HepG2 (cell line): Measurements from ENCODE around the gene STX12.

Source experiments
- CTCF ChIP-seq: sonication (generic); formaldehyde crosslinking; IDR thresholded peaks from 2 replicates; pipeline ENCODE4 v1.5.0; 2020; ENCODE audit warnings: mild to moderate bottlenecking, missing genetic modification reagents, moderate library complexity
- WIZ ChIP-seq: sonication (generic); formaldehyde crosslinking; IDR thresholded peaks from 2 replicates; pipeline ENCODE4 v1.5.1; 2020; ENCODE audit warnings: mild to moderate bottlenecking, missing genetic modification reagents
- ZSCAN29 ChIP-seq: sonication (generic); formaldehyde crosslinking; conservative IDR thresholded peaks from 2 replicates; pipeline ENCODE4 v1.4.0; 2020; ENCODE audit warnings: mild to moderate bottlenecking, missing genetic modification reagents

GRCh38 chr1:27745466-27745865, 27.6 kb upstream of the STX12 start:
- no peak for TF ChIP-seq WIZ (CRISPR knock-in tag)
- no peak for TF ChIP-seq ZSCAN29 (CRISPR knock-in tag)
- TF ChIP-seq CTCF (CRISPR knock-in tag) = no peak
